HPDE6-E6E7 (cell line): ENCODE data around the gene PTPRK.
"Not testable (repeated sequence)": the region's sequence is repeated elsewhere in the genome, so short reads cannot be mapped to it uniquely, and the experiment has no call there.

Source experiments
- DNase-seq: peaks from one replicate; pipeline ENCODE4 v3.0.0; 2011; ENCODE audit warnings: missing footprints; ENCODE audit errors: extremely low spot score

The PTPRK gene

DNA sequence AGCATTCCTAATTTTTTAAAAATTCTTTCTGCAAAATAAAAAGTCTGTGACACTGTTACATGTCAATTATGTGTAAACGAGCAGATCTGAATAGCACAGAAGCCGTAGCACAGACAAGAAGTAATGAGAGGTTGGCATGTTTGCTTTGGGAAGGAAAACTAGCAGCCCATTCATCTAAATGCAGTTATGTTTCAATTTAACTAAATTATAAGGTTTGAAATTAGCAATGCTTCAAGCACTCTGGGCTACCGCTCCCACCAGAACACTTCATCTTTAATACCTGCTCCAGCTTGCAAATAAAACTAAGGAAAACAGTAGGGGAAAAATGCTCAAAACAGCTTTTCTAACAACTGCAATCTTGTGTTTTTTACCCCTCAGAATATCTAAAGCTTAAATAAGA lies 73.9 kb downstream of the PTPRK start:
- no peak for DNase-seq

DNA sequence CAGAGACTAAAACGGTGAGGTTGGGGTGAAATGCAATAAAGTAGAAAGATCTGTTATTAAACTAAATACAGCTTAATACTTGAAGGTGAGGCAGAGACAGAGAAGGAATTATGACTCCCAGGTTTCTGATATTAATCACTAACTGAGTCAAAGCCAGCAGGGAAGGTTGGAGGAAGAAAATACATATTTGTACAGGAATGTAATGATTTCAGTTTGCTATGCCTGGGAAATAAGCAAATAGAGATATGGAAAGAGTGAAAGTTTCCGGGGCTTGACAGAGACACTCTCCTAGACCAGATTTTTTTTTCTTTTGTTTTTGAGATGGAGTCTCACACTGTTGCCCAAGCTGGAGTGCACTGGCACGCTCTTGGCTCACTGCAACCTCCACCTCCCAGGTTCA lies 76.8 kb downstream of the PTPRK start:
- no peak for DNase-seq

DNA sequence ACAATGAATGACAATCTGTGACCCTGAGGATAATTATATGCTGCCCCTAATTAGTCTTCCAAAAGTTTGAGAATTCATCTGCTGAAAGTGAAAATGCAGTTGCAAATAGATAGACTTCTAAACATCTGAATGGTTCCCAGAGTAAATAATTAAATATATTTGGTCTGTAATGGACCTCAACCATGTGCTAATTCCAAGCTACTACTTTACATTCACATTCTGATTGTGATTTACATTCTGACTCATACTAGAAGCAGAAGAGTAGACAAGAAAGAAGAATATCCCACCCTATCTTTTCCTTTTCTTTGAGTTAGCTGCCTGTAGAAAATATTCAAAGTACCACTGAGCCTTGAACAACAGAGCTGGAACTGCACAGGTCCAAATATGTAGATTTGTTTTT lies 80.8 kb downstream of the PTPRK start:
- DNase-seq = no peak

DNA sequence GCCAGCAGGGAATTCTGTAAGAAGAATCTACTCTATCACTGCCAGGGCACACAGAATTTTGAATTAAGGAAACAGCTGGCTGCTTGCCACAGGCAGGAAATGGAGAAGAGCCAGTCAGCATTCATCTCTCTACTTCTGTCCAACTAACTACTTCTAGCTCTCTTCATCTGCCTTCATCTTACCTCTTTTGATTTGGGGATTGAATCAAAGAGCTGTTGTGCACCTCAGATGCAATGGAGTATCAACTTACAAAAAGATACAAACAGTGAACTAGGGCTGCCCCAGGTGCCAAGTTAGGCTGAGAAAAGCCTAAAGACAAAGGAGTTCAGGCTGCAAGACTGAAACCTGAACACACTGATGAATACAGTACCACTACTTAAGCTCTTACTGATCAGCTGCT lies 82.0 kb downstream of the PTPRK start:
- no peak for DNase-seq

DNA sequence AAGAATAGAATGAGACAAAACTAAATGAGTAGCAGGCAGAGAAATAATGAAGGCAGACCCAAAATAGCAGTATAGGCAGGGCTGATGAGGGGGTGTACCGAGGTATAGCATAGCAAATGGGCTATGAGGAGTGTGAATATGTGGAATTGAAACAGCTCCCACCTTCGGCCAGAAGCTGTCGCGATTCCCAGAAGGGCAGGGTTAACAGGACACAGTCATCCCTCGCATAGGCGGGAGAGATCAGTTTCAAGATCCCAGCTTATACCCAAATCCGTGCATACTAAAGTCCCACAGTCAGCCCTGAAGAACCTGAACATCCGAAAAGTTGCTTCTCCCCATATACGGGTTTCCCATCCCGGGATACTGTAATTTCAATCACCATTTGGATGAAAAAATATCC lies 82.7 kb downstream of the PTPRK start:
- DNase-seq = no peak

DNA sequence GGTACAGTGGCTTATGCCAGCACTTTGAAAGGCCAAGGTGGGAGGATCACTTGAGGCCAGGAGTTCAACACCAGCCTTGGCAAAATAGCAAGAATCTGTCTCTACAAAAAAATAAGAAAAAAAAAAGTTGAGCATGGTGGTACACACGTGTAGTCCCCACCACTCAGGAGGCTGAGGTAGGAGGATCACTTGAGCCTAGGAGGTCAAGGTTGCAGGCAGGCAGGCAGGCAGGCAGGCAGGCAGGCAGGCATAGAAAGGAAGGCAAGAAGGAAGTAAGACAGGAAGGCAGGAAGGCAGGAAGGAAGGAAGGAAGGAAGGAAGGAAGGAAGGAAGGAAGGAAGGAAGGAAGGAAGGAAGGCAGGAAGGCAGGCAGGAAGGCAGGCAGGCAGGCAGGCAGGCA lies 85.6 kb downstream of the PTPRK start:
- not testable (repeated sequence) for DNase-seq

DNA sequence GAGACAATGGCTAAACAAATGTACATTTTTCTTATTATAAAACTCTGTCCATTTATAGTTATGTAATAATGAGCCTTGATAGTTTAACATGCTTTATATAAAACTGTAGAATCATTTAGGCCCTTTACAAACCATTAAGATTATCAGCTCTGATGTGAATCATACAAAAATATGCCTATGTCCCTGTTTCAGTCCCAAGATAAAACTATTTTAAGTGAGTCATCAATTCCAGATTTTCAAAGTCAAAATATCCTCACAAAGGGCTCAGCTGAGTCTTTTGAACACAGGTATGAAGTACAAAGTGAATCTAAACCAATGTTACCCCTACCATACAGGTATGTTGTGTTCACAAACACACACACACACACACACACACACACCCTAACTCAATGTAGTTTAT lies 88.0 kb downstream of the PTPRK start:
- DNase-seq = no peak

DNA sequence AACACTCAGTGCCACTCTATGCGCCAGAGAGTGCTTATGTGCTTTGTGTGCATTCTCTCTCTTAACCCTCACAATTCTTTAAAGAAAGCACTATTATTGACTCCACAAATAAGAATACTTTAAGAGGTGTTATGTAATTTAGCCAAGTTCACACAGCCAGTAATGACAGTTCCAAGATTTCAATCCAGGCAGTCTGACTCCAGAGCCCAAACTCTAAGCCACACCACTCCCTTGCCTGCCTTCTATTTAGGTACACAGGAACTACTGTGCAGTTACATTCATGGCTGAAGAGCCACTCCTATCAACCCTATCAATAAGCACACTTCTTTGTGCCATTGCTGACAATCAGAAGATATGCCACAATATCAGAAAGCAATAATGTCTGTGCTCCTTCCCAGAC lies 93.3 kb downstream of the PTPRK start:
- no peak for DNase-seq

DNA sequence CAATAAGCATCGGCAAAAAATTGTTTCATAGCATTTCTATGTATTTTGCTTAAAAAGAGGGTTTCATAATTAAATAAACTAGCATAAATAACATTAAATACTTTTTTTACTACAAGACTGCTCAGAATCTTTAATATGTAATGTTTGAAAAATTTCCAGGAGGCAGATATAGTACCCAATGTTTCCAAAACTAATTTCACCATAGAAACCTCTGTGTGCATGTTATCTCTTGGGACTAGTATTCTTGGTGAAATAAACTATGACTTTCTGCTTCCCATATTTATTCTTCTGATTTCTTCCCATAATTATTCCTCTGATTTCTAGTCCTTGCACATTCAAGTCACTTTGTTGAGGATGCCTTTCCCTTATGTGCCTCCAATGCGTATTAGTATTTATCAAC lies 94.5 kb downstream of the PTPRK start:
- no peak for DNase-seq

DNA sequence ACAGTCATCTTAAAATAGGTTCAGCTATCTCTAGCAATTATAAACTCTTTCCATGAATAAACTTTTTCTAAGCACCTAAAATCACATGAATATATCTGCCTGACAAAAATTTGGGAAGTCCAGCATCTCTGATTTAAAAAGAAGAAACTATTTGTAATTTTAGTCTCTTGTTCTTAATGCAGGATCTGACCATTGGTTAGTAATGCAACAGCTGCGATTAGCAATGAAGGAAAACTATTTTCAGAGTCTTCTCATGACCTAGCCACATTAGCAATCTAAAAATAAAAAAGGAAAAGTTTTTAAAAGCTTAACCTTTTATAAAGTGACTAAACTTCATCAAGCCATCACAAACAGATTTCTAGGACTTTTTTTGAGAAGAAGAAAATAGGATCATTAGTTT lies 97.5 kb downstream of the PTPRK start:
- no peak for DNase-seq

DNA sequence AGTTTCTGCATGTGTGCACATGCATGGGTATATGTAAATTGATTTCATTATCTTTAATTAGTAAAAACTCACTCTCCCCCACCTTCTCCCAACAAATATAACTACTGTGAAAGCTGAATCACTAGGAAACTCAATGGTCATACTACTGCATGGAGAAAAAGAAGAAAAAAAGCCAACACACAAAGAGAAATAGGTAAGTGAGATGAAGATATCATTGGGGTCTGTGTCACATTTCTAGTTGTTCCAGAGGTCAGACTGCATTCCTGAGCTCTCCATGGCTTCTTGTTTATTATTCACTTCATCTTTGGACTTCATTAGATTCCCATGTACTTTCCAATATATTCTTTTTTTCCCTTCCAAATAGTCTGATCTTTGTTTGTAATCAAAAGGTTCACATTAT lies 98.2 kb downstream of the PTPRK start:
- DNase-seq = no peak

DNA sequence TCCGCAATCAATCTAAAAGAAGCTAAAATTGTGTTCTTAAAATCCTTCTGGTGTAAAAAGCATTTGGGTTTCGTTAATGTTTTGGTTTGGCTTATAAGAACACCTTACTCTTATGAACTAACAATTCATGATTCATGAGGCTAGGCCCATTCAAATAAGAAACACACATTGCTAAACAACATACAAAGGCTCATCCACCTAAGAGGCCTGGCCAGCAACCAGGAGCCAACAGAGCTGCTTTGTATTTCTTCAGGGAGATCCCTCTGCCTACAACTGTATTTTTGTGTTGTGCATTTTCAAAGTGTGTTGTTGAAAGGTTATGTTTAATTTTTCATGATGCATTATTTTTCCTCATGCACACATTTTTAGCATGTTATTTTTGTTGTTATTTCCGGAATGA lies 98.6 kb downstream of the PTPRK start:
- DNase-seq = no peak

DNA sequence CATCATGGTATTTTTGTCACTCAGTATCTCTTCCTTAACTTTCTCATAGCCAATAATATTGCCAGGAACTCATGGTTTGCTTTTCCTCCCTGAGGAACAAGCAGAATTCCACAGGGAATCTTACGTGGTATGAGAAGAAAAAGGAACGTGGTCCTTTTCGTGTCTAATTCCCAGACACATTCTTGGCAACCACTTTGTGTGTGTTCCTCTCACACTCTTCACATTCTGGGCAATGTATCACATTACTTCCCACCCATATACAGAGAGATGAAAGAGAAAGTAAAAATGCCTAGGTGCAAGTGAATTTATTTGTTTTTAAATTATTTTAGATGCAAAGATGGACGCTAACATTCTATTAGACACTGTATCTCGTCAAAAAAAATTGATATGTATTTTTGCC lies 102.7 kb downstream of the PTPRK start:
- no peak for DNase-seq

DNA sequence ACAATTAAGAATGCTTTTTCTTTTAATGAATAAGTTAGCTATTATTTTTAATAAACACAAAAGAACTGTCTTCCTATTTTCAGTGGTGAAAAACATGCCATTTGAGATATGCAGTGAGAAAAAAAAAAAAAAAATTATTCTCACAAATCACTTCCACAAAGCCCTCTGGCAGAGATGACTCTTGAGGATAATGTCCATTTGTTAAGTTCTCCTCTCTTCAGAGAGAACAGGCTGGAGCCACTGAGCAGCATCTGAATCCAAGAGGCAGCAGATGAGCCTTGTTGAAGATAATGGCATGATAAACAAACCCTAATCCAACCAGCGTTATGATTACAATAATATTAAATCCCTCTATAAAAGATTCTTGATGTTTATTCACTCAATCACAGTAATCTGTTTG lies 105.0 kb downstream of the PTPRK start:
- DNase-seq = no peak

DNA sequence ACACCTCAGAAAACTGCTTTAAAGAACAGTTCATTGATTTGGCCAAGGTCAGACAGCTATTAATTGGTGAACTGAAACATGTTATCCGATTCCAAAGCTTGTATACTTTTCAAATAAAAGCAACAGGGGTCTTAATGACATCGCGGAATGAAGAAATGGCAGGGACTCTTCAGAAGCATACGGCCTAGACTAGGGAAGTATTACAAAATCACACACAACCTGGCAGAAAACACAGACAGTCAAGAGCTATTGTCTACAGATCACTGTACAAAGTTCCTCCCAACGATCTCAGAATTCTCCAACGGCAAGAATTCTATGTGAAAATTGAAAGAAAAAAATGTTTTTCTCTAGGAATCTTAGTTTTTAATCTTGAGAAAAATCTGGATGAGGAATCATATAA lies 105.5 kb downstream of the PTPRK start:
- no peak for DNase-seq

DNA sequence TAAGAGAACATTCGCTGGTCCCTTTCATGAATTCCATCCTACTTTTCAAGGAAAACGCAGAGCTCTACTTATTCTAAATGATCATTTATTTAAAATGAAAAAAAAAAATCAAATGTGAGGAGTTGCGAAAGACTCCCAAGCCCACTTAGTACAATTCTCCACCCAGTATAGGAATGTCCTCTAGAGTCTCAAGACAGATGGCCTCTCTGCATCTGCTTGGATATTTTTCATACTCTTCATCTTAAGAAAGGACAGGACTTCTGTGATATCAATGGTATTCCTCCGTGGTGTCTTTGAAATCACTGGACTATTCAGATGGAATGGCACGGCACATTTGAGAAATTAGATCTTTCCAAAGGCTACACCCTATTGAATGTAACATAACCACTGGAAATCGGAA lies 107.1 kb downstream of the PTPRK start:
- no peak for DNase-seq

DNA sequence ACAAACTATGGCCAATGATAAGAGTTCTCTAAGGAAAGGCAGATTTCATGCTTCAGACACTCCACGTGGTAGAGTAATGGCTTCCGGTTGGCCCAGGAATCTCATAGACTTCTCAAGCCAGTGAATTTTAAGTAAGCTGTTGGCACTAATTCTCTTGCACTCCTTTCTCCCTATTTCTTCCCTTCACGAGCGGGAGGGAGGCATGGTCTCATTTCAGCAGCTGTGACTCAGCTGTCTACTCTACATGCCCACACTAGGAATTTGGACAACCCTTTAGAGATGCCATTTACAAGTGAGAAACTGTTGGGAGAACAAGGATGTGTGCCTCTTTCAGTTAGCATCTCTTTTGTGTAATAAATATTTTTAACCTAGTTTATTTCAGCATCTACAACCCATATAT lies 107.7 kb downstream of the PTPRK start:
- DNase-seq = no peak

DNA sequence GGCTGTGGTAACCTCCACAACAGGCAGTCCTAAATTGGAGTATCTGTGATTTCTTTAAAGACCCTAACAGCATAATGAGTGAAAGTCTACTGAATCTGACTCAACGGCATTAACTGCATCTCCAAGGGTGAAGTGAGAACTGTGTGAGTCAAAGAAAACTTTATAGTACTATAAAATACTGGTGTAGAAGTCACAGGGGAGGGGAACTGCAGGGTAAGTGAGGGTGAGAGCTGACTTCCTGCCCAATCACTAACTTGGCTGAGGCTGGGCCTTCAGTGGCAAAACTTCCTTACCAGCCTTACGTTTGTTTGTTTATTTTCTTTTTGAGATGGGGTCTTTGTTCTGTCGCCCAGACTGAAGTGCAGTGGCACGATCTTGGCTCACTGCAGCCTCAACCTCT lies 109.8 kb downstream of the PTPRK start:
- DNase-seq = no peak

DNA sequence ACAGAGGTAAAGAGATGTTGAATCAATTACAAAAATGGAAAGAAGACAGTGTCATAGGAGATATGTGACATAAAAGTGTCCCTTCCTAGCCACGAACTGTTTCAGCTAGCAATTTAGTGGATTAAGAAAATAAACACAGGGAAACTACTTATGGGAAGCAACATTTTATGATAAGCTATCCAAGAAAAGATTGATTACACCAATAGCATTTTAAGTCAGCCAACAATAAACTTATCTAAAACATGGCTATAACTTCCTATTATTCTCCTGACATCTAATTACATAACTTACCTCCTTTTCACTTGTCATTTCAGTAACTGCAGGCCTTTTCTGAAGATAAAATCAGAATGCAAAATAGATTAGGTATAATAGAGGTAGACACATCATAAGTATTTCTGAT lies 111.4 kb downstream of the PTPRK start:
- no peak for DNase-seq

DNA sequence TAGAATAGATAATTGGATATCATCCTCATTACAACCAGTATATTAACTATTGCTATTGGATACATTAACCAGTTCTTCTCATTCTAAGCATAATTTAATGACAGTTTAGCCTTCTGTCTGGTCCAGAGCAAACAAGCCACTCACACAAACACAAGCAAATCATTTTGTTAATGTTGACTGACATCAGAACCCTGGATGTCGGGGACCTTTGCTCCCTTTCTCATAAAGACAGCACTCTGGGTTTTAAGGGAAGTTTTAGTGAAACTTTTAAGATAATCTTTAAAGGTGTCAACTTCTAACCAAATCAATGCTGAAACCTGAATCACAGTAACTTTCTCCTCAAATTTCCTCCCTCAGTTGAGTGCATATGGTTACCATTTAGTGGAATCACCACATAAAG lies 113.9 kb downstream of the PTPRK start:
- no peak for DNase-seq

DNA sequence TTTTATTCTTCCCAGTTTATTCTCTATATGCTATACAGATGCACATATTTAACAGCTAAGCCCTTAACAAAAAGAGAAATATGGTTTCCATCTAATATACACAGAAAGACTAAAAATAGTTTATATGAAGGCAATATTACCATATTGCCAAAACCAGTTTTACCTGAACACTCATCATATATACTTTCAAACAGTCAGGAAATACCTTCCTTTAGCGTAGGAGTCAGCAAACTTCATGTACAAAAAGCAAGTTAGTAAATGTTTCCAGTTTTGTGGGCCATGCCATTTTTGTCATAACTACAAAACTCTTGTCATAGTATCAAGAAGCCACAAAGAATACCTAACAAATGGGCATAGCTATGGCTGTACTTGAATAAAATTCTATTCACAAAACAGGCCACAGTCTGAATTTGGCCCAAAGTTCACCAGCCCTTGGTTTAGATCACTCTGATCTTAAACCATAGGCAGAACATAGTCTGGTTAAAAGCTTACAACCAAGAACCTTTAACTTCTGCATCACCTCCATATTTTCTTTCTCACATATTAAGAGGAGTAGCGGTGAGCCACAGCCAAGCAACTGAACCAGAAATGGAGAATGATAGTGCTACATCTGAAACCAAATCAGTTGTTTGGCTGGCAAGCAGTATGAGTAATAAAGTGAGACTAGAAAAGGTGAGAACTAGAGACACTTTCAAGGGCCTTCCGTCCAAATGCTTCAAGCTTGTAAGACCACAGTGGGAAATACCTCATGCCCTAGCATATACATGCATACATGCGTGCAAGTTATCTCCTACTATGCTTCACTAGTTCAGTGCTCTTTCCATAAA lies 116.6 kb downstream of the PTPRK start:
- DNase-seq = no peak

DNA sequence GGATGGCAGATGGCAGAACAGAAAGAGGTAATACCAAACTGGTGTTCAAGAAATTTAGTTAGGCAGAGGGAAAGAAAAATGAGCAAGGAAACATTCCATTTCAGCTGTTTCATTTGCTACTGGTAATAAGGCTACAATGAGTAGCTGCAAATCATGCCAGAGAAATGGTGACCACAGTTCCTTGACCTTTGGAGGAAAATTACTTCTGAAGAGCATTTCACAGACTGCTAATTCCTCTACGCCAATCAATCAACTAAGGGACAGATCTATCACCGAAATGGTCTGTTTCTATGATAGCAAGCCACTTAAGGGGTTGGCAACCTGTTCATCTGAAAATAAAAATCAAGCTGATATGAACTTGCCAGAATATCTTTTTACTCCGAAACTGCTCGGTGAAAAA lies 119.5 kb downstream of the PTPRK start:
- DNase-seq = no peak

DNA sequence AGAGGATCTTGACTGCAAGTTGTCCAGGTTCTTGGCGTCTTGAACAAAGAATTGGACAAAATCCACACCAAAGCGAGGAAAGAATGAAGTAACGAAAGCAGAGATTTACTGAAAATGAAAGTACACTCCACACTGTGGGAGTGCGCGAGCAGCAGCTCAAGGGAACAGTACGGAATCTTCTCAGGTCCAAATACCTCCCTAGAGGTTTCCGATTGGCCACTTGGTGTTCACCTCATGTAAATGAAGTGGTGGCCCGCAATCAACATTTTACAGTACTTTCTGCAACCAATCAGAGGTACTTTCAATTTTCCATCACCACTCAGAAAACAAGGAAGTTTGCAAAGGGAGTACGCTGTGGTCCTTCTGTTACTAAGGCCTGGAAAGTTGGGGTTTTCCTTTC lies 122.4 kb downstream of the PTPRK start:
- DNase-seq = no peak

DNA sequence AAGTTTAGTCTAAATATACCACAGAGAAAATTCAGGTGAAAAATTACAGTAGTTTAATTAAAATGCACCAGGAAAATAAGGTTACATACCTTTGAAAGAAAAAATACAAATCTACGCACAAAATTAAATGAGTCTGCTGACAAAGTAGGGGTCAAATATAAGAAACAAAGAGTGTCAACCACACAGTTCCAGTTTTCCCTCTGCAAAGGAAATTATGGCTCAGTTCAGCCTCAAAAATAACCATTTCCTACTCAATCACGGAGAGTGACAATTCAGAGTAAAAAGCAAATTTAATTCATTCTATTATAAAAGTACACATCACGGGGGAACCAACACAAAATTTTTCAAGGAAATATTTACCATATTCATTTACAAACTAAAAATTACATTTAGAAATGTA lies 124.8 kb downstream of the PTPRK start:
- DNase-seq = no peak
